B cell (primary cell): ENCODE results near the gene BTN3A1. TPM values are rescaled to one million over a fixed set of nuclear protein-coding genes. Genes with fewer than 3 reads are reported as not detected.

ENCODE experiments used
- ATAC-seq: fragments of 200-7000 bp; cut with Tn5 transposase; one replicate; pipeline ENCODE4 v1.10.0; 2021; ENCODE audit warnings: low read depth, mild to moderate bottlenecking, moderate number of reproducible peaks, moderate library complexity
- CTCF ChIA-PET: fragments of 350-600 bp; sonication (Branson Sonifier 250); formaldehyde crosslinking; loops from one replicate; lab custom pipeline; 2021; ENCODE audit warnings: antibody characterized with exemption, inconsistent platforms; lab: Charles Lee
- POLR2A ChIA-PET: fragments of 350-600 bp; sonication (Branson Sonifier 250); formaldehyde crosslinking; loops from one replicate; lab custom pipeline; 2021; ENCODE audit warnings: antibody characterized with exemption; lab: Charles Lee
- DNase-seq: peaks from one replicate; pipeline ENCODE4 v3.0.0; 2013
- H2AFZ ChIP-seq: 2 replicates; pipeline ENCODE4 v1.6.1; 2012; ENCODE audit warnings: mild to moderate bottlenecking, low read depth, low read length; ENCODE audit not compliant: insufficient read depth, poor library complexity, severe bottlenecking
- H3K27ac ChIP-seq, 2 donors: 1 replicate in 1 of 2; 2 replicates in 1 of 2; pipeline ENCODE4 v1.5.1; 2012 to 2013; ENCODE audit warnings: low read length in 2 of 2, mild to moderate bottlenecking in 2 of 2, moderate library complexity in 1 of 2
- H3K27me3 ChIP-seq, 4 experiments: fragments of 200-600 bp in 1 of 4; sonication (generic) in 1 of 4; replicated peaks in 1 of 4; 1 replicate in 2 of 4; 2 replicates in 2 of 4; pipeline versions ENCODE4 v1.6.1 to v1.7.0; 2013 to 2016; ENCODE audit warnings: low read length in 3 of 4, mild to moderate bottlenecking in 2 of 4, mixed read lengths in 1 of 4, moderate library complexity in 1 of 4; ENCODE audit not compliant: insufficient read depth in 4 of 4, control insufficient read depth in 3 of 4; ENCODE audit errors: control extremely low read depth in 1 of 4
- H3K36me3 ChIP-seq, 2 experiments: replicated peaks in 1 of 2; 1 replicate in 1 of 2; 2 replicates in 1 of 2; pipeline versions ENCODE4 v1.6.1 to v1.7.1; 2013; ENCODE audit warnings: low read length in 1 of 2; ENCODE audit not compliant: insufficient read depth in 2 of 2, control insufficient read depth in 1 of 2; ENCODE audit errors: control extremely low read depth in 1 of 2, extremely low read depth in 1 of 2
- H3K4me1 ChIP-seq, 2 donors: fragments of 200-600 bp in 1 of 2; sonication (generic) in 1 of 2; 1 replicate in 1 of 2; 2 replicates in 1 of 2; pipeline versions ENCODE4 v1.5.1 to v1.6.1; 2013 to 2017; ENCODE audit warnings: low read length in 2 of 2; ENCODE audit not compliant: control insufficient read depth in 2 of 2, insufficient read depth in 2 of 2
- H3K4me2 ChIP-seq: replicated peaks from 2 replicates; pipeline ENCODE3; 2012; ENCODE audit warnings: mild to moderate bottlenecking, low read depth, low read length; ENCODE audit not compliant: poor library complexity, severe bottlenecking
- H3K4me3 ChIP-seq, 5 experiments: fragments of 200-600 bp in 1 of 5; sonication (generic) in 1 of 5; 1 replicate in 3 of 5; 2 replicates in 2 of 5; pipeline versions ENCODE4 v1.5.1 to v1.7.0; 2011 to 2016; ENCODE audit warnings: low read length in 4 of 5, mild to moderate bottlenecking in 4 of 5, low read depth in 2 of 5, control low read depth in 1 of 5, moderate library complexity in 1 of 5; ENCODE audit not compliant: insufficient read depth in 1 of 5; ENCODE audit errors: control extremely low read depth in 1 of 5, extremely low read depth in 1 of 5
- H3K79me2 ChIP-seq: fragments of 200-600 bp; sonication (generic); one replicate; pipeline ENCODE4 v1.6.0; 2016; ENCODE audit warnings: low read length; ENCODE audit not compliant: control insufficient read depth, insufficient read depth
- H3K9ac ChIP-seq: fragments of 200-600 bp; sonication (generic); 2 replicates; pipeline ENCODE4 v1.6.1; 2017; ENCODE audit warnings: mild to moderate bottlenecking, low read length, moderate library complexity
- H3K9me3 ChIP-seq, 3 donors: one replicate each; pipeline versions ENCODE4 v1.6.1 to v1.7.1; 2013; ENCODE audit warnings: low read length in 2 of 3; ENCODE audit not compliant: control insufficient read depth in 2 of 3, insufficient read depth in 1 of 3; ENCODE audit errors: control extremely low read depth in 1 of 3
- H4K20me1 ChIP-seq: 2 replicates; pipeline ENCODE4 v1.6.0; 2012; ENCODE audit warnings: mild to moderate bottlenecking, low read length; ENCODE audit not compliant: insufficient read depth, control insufficient read depth, poor library complexity, severe bottlenecking
- H3K27ac Mint-ChIP-seq: one replicate; pipeline ENCODE4 v1.8.0; 2021; ENCODE audit warnings: mixed read lengths
- H3K27me3 Mint-ChIP-seq: one replicate; pipeline ENCODE4 v1.8.0; 2021; ENCODE audit warnings: mixed read lengths
- H3K4me1 Mint-ChIP-seq: one replicate; pipeline ENCODE4 v1.8.0; 2021; ENCODE audit warnings: mixed read lengths
- H3K4me3 Mint-ChIP-seq: one replicate; pipeline ENCODE4 v1.8.0; 2021; ENCODE audit warnings: mixed read lengths
- H3K9me3 Mint-ChIP-seq: one replicate; pipeline ENCODE4 v1.8.0; 2022; ENCODE audit warnings: mixed read lengths; ENCODE audit not compliant: insufficient read depth
- CTCF ChIP-seq: fragments of 200-600 bp; IDR thresholded peaks from one replicate; pipeline ENCODE4 v1.8.0; 2022; ENCODE audit warnings: antibody characterized with exemption, mild to moderate bottlenecking
- EZH2 ChIP-seq: IDR thresholded peaks from 2 replicates; pipeline ENCODE4 v1.6.1; 2012; ENCODE audit warnings: borderline replicate concordance, low read depth, mild to moderate bottlenecking, moderate library complexity, low read length; ENCODE audit not compliant: insufficient read depth, poor library complexity, severe bottlenecking
- WGBS: methylation state at CpG from one replicate; pipeline ENCODE4 v1.1.5; 2013; ENCODE audit warnings: missing lambda C conversion rate; ENCODE audit not compliant: insufficient coverage; 5-methylcytosine and 5-hydroxymethylcytosine counted together
- intact Hi-C: fragments of 100-400 bp; cut with micrococcal nuclease; formaldehyde crosslinking; loops from one replicate; pipeline ENCODE4 v1.10.0; 2022
- polyA plus RNA-seq: library from polyadenylated mRNA; depleted of rRNA; stranded (reverse); fragments of >200 nt; gene quantifications from 2 replicates; pipeline ENCODE4 v1.2.3, GENCODE V29; 2012
- total RNA-seq, 2 donors: library from RNA; stranded (reverse); fragments of 120-200 nt in 1 of 2; gene quantifications; 1 replicate in 1 of 2; 2 replicates in 1 of 2; pipeline versions ENCODE4 v1.2.3 to v1.2.4, GENCODE V29; 2013 to 2022

Gene BTN3A1
- total and polyA plus RNA-seq, 2 donors (not counting 1 experiment from before 2014, with no cell fraction given) = 133 to 175 TPM

- Histone ChIP-seq H3K4me1 (peaks cover 12% of the 10 kb centered on the region in 2 donors), H3K36me3 (peaks cover 0 to 40% of the 10 kb centered on the region in 2 experiments), H3K27me3 (no peaks in the 10 kb centered on the region), H4K20me1 (no peaks in the 10 kb centered on the region), H3K79me2 (no peaks in the 10 kb centered on the region), H3K4me3 (no peak overlapping the region), H3K27ac (no peak overlapping the region), H3K4me2 (peak overlapping the region; percentile 35), H3K9me3 (peaks cover 4 to 20% (median 8%) of the 10 kb centered on the region in 3 donors), H2AFZ (no peak overlapping the region), H3K9ac (no peak overlapping the region)
- ChIA-PET POLR2A (interaction anchor here (0.7 kb wide), 1 partner anchor 124 kb away, joined by 3 read pairs; the partner anchor contains the start of gene HMGN4), CTCF (interaction anchor here (1.0 kb wide), 1 partner anchor 422 kb away, joined by 3 read pairs; no protein-coding TSS in a partner anchor)
- Mint-ChIP-seq H3K27ac (peak overlapping the region; percentile 70), H3K27me3 (no peaks in the 10 kb centered on the region), H3K4me1 (peaks cover 27% of the 10 kb centered on the region), H3K9me3 (peaks cover 7% of the 10 kb centered on the region), H3K4me3 (peak overlapping the region; percentile 67)
- ATAC-seq = peak; percentile 73
- no CpG with 5 or more reads among the region's 3 CpGs for WGBS
- TF ChIP-seq CTCF = no peak
- no peak for TF ChIP-seq EZH2
- peak; percentile 43 for DNase-seq
- intact Hi-C loops = no loop called here
Measured at GRCh38 chr6:26414281-26414680, 12.2 kb downstream of the BTN3A1 start.

GRCh38 chr6:26415036-26415614 is 13.1 kb downstream of the BTN3A1 start:
- TF ChIP-seq EZH2 (no peak), CTCF (no peak)
- Histone ChIP-seq H2AFZ (no peak overlapping the region), H3K27ac (no peak overlapping the region), H3K27me3 (no peaks in the 10 kb centered on the region), H3K79me2 (no peaks in the 10 kb centered on the region), H3K4me2 (no peak overlapping the region), H3K9me3 (peaks cover 4 to 20% (median 8%) of the 10 kb centered on the region in 3 donors), H3K36me3 (peaks cover 0 to 32% of the 10 kb centered on the region in 2 experiments), H3K4me1 (peaks cover 12% of the 10 kb centered on the region in 2 donors), H3K9ac (no peak overlapping the region), H4K20me1 (no peaks in the 10 kb centered on the region), H3K4me3 (no peak overlapping the region)
- intact Hi-C loops = no loop called here
- ChIA-PET POLR2A (no interaction called here), CTCF (no interaction called here)
- Mint-ChIP-seq H3K9me3 (peaks cover 7% of the 10 kb centered on the region), H3K4me1 (peaks cover 27% of the 10 kb centered on the region), H3K27me3 (no peaks in the 10 kb centered on the region), H3K27ac (no peak overlapping the region), H3K4me3 (no peak overlapping the region)
- no peak for ATAC-seq
- no peak for DNase-seq
- no CpG with 5 or more reads among the region's 1 CpG for WGBS
